HG03064 (cell line): ENCODE data around the gene DNAH10.

ENCODE experiments used
- ATAC-seq: cut with Tn5 transposase; IDR thresholded peaks from one replicate; pipeline ENCODE4 v1.9.1; 2021; ENCODE audit warnings: low read depth; ENCODE audit not compliant: unreplicated experiment

Gene DNAH10

DNA sequence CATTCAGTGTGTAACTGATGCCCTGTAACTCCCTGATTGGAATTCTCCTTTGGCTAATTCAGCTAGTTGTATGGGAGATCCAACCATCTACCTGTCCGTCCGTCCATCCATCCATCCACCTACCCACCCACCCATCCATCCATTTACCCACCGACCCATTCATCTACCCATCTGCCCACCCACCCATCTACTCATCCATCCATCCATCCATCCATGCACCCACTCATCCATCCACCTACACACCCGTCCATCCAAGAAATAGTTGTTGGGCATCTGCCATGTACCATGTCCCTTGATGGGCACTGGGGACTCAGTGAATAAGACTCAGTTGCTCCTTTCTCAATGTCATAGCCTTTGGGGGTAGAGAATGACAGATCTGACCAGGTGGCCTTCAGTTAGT lies 162.4 kb downstream of the DNAH10 start:
- ATAC-seq: no peak

- ATAC-seq: no peak
These were observed 166.3 kb downstream of the DNAH10 start for GRCh38 chr12:123928274-123928865.

DNA sequence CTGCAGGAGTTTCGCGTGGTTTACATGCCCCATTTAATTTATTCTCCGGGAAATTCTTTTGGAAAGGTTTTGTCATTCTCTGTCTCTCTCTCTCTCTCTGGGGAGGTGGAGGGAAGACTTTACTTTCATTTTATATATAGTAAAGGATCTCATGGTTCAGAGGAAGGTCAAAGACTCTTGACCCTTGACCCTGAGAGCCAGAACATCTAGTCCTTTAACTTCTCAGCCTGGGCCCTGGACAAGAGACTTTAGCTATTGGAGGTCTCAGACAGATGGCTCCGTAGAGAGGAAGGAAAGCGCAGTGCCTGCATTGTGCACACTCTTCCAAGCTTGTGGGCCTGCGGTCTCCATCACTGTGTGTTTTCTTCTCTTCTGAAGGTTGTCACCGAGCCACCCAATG lies 166.8 kb downstream of the DNAH10 start:
- ATAC-seq: no peak

GRCh38 chr12:123929946-123930583 lies 168.0 kb downstream of the DNAH10 start:
- ATAC-seq: no peak

- ATAC-seq: no peak
These were observed 169.7 kb downstream of the DNAH10 start for GRCh38 chr12:123931686-123932321.

DNA sequence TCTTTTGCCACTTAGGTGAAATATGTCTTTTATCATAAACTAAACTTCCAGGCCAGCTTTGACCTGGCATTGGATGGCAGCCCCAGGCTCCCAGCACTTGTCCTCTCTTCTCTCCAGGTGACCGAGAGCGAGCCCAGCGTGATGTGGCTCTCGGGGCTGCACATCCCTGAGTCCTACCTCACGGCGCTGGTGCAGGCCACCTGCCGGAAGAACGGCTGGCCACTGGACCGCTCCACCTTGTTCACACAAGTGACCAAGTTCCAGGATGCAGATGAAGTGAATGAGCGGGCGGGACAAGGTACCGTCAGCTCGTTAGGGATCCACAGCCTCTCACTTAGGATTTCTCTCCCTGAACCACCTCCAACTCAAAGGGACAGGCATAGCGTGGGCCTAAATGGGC lies 171.1 kb downstream of the DNAH10 start:
- no peak for ATAC-seq

- no peak for ATAC-seq
These were observed 172.0 kb downstream of the DNAH10 start for GRCh38 chr12:123934016-123934620.

DNA sequence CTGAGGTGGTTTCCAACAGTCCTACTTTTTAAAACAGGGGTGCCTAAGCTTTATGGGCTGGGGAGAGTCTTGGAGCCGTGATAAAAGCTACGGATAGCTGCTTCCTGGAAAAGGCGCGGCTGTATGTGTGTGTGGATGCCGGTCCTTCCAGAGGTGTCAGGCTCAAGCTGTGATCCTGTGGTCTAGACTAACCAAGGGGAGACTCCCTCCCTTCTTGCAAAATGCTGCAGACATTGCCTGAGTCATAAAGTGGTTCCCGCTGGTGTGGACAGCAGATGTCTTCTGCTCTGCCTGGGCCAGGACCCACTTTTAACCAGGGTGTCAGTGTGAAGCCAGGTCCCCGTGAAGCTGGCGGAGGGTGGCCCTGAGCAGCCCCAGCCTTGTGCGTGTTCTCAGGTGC lies 172.7 kb downstream of the DNAH10 start:
- no peak for ATAC-seq

DNA sequence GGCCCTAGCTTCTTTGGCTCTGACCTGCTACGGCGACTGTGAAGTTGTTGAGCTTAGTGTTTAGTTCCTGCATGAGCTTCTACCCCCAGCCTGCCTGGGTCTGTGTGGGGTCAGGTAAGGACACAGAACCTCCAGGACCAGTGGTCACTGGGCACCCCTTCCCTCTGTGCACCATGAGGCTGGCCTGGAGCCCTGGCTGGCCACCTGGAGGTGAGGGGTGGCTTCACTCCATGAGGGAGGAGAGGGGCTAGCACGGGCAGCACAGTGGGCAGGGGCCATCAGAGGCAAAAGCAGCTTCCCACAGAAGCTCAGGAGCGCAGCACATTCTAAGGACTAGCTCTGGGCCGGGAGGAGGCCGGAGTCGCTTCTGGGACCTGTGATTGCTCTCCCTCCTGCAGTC lies 173.9 kb downstream of the DNAH10 start:
- no peak for ATAC-seq

DNA sequence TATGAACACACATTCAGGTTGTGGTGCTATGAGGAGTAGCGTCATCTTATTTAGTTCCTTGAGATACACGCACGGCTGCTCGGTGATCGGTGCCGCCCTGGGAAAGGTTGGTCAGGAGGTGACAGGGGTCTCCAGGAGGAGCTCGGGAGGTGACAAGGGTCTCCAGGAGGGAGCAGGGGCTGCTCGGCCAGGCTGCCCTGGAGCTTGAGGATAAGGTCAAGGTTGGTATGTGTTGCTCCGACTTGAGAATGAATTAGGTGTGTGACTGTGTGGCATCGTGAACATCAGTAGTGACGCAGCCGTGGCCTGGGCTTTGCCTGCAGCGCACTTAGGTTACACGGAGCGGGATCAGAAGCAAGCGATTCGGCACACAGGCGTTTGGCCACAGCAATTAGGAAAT lies 174.4 kb downstream of the DNAH10 start:
- no peak for ATAC-seq

DNA sequence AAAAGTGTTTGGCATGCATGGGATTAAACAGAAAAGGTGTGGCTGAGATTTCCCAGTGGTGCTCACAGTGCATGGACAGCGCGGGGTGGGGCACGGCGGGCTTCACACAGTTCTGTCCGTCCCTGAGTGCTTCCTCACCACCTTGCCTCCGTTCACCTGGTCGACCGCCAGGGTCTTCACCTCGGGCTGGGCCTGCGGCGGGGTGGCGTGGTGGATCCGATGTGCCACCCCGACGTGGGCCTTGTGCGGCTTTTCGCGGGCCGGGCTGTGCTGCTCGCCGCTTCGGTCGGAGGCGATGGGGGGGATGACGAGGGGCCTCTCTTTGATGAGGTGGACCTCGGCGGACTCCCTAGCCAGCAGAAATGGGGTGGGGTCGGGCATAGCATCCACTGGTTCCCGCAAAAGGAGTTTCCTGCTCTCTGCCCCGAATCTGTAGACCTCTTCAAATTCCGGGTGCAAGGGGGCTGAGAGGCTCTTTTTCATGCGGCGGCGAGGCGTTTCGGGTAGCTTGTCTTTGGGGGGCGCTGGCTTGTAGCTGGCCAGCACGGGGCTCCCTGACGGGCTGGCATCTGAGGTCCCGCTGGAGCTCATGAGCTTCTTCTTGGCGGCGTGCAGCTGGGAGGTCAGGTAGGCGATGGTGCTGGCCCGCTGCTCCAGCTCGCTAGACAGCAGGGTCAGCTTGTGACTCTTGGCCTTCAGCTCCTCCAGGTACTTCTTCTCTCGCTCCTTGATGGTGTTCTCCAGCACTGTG lies 175.0 kb downstream of the DNAH10 start:
- ATAC-seq: no peak

DNA sequence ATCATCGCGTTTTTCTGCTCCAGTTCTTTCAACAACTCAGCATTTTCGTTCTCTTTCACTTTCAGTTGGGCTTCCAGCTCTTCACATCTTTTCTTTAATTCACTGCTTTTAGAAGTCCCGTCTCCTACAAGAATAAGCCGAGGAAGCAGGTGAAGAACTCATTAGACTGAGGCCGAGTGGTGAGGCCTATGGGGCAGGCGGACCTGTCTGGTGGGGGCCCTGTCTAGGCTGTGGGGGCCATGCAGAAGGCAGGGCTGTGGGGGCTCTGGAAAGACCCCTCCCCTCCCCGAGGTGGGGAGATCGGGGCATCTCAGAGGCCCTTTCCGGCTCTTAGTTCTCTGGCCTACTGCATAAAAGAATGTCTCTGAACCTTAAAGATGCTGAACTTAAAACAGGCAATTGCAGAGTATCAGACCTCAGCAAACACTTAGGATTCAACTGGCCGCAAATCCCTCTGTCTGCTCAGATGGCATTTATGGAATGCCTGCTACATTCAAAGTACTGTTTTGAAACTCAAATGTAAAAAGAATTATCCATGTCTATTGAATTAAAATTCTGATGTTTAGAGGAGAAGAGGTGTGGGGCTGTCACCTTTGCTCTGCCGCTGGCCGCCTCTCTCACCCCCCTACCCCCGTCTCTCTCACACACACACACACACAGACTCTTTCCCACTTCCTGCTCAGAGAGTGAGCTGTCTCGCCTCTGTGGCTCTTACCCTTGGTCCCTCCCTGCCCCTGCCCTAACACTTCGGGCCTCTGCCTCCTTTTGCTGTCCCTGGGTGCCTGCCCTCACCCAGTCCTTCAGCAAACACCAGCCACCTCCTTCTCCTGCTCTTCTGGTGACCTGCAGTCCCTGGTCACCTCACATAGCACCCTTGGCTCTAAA lies 175.8 kb downstream of the DNAH10 start:
- no peak for ATAC-seq

GRCh38 chr12:123938679-123939480 lies 176.8 kb downstream of the DNAH10 start:
- ATAC-seq: no peak

DNA sequence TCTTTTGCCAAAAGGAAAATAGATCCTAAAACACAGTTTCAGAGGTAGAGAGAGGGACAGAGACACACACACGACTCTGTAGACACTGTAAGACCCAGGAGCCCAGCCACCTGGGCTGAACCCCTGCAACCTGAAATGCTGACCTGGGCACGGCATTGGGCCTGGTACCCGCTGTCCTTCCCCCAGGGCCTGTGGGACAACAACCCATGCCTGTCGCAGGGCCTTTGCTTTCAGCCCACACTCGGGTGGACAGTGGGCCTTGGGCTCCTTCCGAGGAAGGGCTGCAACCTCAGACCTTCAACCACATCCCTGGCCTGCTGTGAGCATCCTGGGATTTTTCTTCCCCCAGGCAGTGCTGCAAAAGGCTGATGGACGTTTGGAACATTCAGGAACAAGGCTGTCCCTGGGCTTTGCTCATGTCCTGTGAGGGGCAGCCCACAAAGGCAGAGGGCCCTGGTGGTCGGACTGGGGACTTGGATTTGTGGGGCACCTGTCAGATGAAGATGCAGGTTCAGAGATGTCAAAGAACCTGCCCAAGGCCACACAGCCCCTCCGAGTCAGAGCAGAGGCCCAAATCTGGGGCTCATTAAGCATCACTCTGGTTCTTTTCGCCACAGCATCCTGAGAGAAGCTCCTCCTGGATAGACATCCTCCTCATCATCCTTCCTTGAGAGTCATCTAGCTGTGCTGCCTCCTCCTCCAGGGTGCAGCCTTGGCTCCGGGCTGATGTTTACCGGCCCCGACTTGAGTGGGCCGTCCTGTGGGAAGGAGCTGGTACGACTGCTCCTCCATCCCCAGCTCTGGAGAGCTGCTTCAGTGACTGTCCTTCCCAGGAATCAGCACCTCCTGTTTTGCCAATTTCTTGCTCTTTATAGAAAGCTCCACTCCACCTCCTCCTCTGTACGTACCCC lies 177.9 kb downstream of the DNAH10 start:
- no peak for ATAC-seq

GRCh38 chr12:123940627-123940966 lies 178.5 kb downstream of the DNAH10 start:
- ATAC-seq: no peak

DNA sequence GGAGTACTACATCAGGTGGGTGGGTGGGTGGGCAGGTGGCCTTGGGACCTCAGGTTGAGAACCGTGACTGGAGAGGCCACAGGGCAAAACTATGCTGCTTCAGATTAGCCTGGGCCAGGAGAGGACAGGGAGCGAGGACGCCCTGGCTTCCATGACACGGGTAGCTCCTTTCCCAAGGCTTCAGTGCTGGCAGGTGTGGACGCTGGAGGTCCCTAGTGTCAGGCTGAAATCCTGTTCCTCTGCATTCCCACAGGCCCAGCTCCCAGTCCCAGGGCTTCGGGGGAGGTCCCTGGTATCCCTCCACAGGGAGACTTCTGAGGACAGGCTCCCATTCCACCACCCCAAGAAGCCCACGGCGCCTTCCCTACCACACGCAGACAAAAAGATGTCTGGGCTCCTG lies 178.9 kb downstream of the DNAH10 start:
- ATAC-seq: no peak

DNA sequence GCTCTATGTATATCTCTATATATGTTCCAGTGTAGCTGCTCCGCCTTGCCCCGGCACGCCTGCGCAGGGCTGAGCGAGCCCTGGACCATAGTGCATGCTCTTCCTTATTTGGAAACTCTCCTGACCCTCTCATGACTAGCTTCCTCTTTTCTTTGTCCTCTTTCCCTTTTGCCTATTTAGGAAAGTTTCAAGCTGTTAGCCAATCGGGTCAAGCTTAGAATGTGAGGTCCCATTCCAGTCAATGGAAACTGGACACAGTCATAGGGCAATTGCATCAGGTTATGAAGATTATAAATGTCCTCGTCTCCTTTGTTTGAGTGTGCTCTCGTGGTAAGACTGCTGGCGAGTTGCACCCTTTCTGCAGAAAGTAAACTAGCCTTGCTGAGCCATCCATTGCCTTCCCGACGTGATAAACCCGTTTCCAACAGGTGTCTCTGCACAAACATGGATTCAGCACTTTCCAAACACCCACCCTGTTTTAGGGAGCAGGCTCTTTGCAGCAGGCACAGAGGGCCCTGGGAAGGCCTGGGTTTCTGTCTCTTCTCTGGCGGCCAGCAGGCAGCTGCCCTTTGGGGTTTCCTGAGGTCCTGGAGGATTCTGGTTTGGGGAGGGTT lies 179.6 kb downstream of the DNAH10 start:
- no peak for ATAC-seq

GRCh38 chr12:123942238-123942653 lies 180.1 kb downstream of the DNAH10 start:
- ATAC-seq: no peak
